ENCODE data around the gene LBX2.
"Not testable (repeated sequence)": the region's sequence is repeated elsewhere in the genome, so short reads cannot be mapped to it uniquely, and the experiment has no call there.

LBX2 gene

GRCh38 chr2:74488643-74489481 is 10.5 kb downstream of the LBX2 start:
- no peak for DNase-seq (ENCODE audit: insufficient read length, low spot score)
- TF ChIP-seq CTCF (IDR thresholded peaks at IDR 0.05; ENCODE audit: insufficient read depth, missing control alignments), result no peak
- FAIRE-seq, result no peak

- FAIRE-seq (no peak), DNase-seq (ENCODE audit: insufficient read length, low spot score) (no peak)
- TF ChIP-seq CTCF (IDR thresholded peaks at IDR 0.05; ENCODE audit: insufficient read depth, missing control alignments), result no peak
Measured at GRCh38 chr2:74486141-74486540, 13.3 kb downstream of the LBX2 start.

GRCh38 chr2:74483675-74484164 is 15.7 kb downstream of the LBX2 start:
- FAIRE-seq, result not testable (repeated sequence)

GRCh38 chr2:74482801-74483674 is 16.4 kb downstream of the LBX2 start, which contains the start of the genes CCDC142 and TTC31:
CCDC142 (minus strand) TSS chr2:74482998; CDS start chr2:74482837, 161 bp downstream.
TTC31 (plus strand) TSS chr2:74483081; CDS start chr2:74483096, 15 bp downstream.
- peak; percentile 90 for TF ChIP-seq CTCF (IDR thresholded peaks at IDR 0.05; ENCODE audit: insufficient read depth, missing control alignments)
- FAIRE-seq, result peak; percentile 73
- DNase-seq (ENCODE audit: insufficient read length, low spot score), result peak; percentile 76

More at GRCh38 chr2:74483675-74484164, 15.7 kb downstream of the LBX2 start:
- not testable (repeated sequence) for DNase-seq (ENCODE audit: insufficient read length, low spot score)

- FAIRE-seq (no peak), DNase-seq (ENCODE audit: insufficient read length, low spot score) (no peak)
- TF ChIP-seq CTCF (IDR thresholded peaks at IDR 0.05; ENCODE audit: insufficient read depth, missing control alignments), result no peak
Measured at GRCh38 chr2:74481961-74482800, 17.2 kb downstream of the LBX2 start.

- DNase-seq (ENCODE audit: insufficient read length, low spot score), result no peak
- TF ChIP-seq CTCF (IDR thresholded peaks at IDR 0.05; ENCODE audit: insufficient read depth, missing control alignments), result no peak
- no peak for FAIRE-seq
Measured at GRCh38 chr2:74481431-74481830, 18.0 kb downstream of the LBX2 start.

GRCh38 chr2:74474899-74475298 is 24.5 kb downstream of the LBX2 start:
- FAIRE-seq, result no peak
- no peak for TF ChIP-seq CTCF (IDR thresholded peaks at IDR 0.05; ENCODE audit: insufficient read depth, missing control alignments)
- no peak for DNase-seq (ENCODE audit: insufficient read length, low spot score)
